NCI-H2227 (cell line): Measurements from ENCODE around the gene GPX2.
A peak's percentile ranks its signal among the peaks of the same experiment; 100 is the strongest.

Experiments
- DNase-seq: peaks from one replicate; lab custom pipeline; 2025; ENCODE audit not compliant: unreplicated experiment; lab: John Stamatoyannopoulos, UW

The GPX2 gene

DNA sequence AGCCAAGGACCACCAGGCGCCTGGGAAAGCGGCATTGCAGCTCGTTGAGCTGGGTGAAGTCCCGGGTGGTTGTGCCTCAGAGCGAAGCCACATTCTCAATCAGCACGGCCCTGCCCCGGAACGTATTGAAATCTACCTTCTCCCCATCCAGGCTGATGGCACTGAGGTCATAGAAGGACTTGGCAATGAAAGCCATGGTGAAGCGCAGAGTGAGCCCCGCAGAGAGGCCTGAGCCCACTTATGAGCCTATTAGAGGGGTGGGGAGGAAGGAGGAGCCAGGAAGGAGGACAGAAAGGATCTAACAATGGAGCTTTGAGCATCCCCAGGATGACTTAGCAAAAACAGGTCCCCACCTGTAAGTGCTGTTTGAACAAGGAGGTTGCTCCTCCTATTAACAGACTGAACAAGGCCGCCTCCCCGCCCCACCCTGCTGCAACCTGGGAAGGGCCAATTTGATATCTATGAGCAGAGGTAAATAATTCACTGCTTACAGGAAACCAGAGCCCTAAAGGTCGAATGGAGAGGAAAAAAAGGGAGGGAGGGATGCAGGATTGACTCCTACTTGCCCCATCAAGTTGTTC lies at the start of gene GPX2:
Gene GPX2 (minus strand): TSS at position 215 of the 581 bp plus-strand sequence. CDS start 19 bp downstream, at position 196.
- DNase-seq: peak; percentile 76

DNA sequence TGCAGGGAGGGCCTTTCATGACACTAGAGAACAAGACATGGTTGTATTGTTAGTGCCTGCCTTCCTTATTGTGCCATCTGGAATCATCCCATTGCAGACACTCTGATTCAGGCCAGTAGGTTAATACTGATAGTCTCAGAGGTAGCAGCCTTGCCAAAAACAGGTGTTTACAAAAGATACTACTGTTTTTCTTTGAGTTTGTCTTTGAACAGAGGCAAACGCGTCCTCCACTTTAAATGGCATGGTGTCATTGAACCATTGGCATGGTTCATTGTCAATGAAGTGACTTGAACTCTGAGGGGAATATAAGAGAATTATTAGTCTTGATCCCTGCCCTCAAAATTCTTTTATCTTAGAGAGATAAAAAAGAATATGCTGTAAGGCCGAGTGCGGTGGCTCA lies 48.4 kb upstream of the GPX2 start:
- DNase-seq: no peak

DNA sequence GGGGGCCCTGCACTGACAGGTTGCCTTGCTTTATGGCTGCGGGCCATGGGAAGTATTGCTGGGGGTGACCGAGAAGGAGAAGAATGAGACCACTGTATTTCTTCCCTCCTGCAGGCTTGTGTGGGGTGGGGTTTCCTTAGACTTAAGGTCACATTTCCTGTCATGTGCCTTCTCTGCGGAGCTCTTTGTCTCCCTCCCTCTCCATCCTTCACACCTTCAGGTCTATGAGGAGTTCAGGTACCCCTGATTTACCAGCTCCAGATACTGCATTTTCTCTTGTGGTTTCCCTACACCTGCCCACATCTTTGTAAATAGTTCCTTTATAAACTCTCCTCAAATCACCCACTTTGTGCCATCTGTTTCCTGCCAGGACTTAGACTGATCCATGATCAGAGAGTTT lies 47.8 kb upstream of the GPX2 start:
- DNase-seq: no peak

DNA sequence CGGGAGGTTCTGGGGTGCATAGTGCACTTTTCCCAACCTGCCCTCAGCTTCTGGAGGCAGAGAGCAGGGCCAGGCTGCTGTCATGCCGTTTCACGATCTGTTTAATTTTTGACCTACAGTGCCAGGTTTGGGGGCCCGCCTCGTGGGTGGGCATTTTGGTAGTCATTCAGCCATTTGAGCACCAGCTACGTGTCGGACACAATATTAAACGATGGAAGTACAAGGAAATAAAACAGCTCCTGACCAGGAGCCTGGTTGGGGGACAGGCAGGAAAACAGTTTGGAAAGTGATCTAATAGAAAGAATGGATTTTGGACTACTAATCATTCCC lies 44.9 kb upstream of the GPX2 start:
- no peak for DNase-seq

DNA sequence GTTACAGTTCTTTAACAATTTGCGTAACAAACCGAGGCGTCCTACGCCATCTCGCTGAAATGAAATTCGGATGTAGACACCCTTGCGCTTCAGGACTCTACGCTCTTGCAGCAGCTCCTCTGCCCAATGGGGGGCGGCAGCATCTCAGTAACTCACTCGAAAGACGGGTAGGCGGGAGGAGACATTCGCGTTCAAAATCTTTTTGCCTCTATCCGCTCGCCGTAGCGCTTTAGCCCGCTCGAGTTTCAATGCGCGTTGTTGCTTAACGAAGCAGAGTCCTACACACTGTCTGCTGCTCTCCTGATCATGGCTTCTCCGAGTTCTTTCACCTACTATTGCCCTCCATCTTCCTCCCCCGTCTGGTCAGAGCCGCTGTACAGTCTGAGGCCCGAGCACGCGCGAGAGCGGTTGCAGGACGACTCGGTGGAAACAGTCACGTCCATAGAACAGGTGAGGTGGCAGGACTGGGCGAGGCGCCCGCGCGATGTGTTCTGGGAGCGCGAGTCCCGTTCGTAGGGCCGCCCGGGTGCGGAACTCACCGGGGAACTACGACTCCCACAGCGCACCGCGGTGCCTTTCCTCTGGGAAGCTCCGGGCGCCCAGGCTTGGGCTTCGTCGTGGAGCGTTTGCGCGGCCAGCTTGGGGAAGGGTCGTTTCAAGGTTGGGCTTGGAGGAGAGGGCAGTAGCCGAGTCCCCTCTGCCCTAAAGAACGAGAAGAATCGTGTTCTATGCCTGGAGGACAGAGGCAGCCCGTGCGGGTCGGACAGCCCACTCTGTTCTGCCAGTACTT lies 44.3 kb upstream of the GPX2 start, which contains the start of gene FNTB:
Gene FNTB (plus strand): TSS at position 248 of the 790 bp plus-strand sequence. CDS start 59 bp downstream, at position 307.
- DNase-seq: peak; percentile 96

DNA sequence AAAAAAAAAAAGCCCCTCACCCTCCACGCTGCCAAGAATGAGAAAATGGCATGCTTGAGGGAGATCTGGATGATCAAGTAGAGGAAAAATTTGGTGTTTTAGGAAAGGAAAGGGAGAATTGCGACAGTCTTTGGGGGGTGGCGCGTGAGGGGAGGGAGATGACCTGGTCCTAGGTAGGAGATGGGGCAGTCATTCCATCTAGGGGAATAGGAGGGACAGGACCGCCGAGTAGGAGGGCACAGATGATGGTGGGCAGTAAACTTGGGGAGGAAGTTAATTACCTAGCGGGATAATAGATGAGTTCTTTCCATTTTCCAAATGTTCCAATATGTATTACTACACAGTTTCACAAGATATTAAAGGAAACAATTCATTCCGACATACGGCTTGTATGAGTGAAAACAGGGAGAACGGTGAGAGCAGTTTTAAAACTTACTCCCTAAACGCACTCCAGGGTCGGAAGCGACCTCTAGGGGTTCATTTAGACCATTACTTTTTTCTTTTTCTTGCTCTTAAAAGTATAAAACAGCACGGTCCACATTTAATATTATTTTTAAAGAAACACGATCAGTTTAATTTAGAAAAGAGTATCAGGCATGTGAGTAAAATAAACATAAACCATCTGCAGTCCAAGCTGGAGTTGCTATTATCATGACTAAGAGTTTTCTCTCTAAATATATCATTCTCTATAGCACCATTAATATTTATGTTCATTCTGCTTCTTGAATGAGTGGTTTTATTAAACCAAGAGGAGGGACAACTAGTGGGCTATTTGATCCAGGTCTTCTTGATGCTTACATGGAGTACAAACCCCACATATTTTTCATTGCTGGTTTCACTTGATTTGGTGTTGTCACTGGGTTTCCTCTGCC lies 41.1 kb upstream of the GPX2 start:
- peak; percentile 35 for DNase-seq

DNA sequence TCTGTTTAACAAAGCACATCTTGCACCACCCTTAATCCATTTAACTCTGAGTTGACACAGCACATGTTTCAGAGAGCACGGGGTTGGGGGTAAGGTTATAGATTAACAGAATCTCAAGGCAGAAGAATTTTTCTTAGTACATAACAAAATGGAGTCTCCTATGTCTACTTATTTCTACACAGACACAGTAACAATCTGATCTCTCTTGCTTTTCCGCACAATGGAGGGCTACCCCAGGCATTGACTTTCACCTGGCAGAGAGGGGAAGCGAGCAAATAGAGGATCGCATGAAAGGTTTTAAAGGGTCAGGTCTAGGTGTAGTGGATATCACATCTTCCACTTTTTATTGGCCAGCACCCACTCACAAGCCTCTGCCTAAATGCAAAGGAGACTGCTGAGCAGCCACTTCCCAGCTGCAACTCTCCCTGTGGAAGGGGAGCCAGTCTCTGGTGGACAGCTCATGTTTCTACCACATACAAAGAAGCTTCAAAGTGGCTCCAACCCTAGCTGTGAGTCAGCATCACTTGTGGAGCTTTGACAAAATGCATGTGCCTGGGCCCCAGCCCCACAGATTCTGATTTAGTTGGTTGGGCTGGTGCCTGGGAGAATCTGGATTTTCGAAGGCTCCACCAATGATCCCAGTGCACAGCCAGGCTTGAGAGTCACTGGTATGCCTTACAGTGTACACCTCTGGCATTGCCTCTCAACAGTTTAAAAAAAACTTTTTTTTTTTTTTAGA lies 37.0 kb upstream of the GPX2 start:
- no peak for DNase-seq

DNA sequence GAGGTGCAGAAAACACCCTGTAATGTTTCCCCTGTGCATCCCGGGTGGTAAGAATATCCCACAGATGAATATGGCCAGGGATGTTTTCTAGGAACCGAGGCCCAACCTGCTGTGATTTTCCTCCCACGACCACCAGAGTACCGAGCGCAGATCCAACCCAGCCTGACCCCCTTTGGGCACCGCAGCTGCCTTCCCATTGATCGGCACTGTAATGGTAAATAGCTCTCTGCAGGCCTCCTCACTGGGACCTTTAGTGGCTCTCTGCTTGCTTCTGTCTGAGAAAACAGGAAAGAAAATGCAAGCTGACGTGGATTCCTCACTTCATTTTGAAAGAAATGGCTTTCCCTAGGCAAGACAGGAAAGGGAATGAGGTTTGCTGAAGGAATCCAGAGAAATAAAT lies 32.0 kb upstream of the GPX2 start:
- DNase-seq: no peak

DNA sequence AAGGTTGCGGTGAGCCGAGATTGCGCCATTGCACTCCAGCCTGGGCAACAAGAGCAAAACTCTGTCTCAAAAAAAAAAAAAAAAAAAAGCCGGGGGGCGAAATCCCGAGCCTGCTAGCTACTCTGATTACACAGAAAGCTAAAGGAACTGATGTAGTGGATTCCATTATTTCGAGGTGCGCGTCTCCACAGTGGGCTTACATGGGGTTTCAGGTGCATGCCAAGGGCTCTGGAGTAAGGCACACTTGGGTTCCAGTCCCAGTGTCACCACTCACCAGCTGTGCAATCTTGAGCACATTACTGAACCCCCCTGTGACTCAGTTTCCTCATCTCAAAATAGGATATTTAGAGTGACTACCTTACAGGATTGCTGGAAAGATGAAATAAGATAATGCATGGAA lies 31.3 kb upstream of the GPX2 start:
- DNase-seq: no peak

DNA sequence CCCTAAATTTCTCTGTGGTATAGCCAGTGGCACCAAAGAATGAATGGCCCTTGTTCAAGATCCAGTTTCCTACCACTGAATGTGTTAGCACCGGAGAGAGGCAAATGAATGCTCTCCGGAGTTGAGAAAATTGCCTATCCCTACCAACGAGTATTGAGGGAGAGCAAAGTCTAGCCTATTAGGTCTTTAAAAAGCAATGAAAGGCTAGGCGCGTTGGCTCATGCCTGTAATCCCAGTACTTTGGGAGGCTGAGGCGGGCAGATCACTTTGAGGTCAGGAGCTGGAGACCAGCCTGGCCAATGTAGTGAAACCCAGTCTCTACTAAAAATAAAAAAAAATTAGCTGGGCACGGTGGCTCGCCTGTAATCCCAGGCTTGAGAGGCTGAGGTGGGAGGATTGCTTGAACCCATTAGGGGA lies 30.5 kb upstream of the GPX2 start:
- DNase-seq: no peak

DNA sequence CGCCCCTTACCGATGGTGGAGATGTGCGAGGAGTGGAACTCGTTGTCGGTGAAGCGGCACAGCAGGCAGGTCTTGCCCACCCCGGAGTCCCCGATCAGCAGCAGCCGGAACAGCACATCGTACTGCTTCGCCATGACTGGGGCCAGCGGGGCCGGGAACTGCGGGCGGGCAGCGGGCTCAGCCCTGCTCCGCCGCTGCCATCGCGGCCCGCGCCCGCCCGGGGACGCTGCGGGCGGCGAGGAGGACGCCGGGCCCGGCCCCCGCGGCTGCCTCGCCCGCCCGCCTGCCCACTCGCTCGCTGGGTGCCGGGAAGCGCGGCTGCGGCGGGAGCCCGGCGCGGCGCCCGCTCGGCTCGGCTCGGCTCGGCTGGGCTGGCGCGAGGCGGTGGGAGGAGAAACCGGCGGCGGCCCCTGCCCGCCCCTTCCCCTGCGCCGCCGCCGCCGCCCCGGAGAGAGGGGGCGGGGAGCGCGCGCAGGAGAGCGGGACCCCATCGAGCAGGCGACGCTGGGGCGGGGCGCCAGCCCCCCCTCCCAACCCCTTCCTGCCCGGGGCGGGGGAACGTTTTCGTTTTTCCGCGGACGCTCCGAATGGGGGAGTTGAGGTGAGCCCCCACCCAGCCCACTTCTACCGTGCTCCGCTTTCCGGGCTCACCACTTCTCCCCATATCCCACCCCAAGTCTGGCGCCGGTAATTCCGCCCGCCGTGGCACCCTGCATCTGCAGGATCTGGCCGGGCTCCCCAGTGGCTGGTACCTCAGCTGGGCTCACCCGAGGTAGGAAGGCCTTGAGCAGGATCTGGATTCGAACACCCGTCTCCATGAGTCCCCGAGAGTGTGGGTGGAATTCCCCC lies 29.6 kb upstream of the GPX2 start, which contains the start of gene RAB15:
Gene RAB15 (minus strand): TSS at position 394 of the 849 bp plus-strand sequence. CDS start 260 bp downstream, at position 134.
- DNase-seq: peak; percentile 65

DNA sequence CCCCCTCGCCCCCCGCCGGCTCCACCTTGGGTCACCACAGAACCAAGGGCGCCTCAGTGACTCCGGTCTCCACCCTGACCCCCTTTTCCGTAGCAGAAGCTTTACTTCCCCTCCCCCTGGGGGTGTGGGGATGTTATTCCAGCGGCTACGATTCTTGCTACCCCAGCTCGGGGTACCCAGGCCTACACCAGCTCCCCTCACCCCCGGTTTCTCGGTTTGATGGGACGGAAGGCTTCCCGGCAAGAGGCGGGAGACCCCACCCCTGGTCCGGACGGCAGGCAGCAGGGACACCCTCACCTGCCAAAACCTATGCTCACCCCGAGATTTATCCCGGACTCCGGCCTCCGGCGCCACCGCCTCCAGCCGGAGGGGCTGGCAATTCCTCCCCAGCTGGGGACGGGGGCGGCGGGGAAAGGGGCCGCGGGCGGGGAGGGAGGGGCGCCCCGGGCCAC lies 29.0 kb upstream of the GPX2 start:
- DNase-seq: no peak

DNA sequence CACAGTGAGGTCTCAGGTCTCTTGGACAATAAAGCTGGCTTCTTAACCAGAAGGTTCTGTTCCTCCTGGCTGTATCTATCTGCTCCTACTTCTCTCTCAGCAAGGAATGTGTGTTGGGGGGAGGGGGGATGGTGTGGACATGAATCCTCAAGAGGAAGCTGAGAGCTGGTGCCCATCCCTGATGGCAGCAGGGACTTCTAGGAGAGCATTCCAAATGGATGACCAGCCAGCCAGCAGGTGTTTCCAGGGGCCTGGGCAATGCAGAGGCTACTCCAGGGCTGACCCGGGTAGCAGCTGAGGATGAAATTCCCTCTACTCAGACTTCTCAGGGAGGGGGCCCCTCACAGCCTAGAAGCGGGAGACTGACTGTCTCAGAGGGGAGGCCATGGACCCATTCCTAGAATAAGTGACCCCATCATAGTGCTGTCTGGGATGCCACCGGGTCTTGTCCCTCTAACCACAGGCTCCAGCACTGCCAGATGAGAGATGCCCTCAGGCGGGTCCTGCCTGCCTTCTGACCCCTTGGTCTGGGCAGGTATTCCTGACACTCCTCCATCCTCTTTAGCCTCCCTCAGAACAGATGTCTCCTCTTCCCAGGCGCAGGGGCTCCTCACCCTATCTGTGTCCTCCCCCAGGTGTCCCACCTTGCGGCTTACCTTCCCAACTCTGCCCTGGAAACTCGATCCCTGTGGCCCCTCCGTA lies 28.4 kb upstream of the GPX2 start:
- no peak for DNase-seq

DNA sequence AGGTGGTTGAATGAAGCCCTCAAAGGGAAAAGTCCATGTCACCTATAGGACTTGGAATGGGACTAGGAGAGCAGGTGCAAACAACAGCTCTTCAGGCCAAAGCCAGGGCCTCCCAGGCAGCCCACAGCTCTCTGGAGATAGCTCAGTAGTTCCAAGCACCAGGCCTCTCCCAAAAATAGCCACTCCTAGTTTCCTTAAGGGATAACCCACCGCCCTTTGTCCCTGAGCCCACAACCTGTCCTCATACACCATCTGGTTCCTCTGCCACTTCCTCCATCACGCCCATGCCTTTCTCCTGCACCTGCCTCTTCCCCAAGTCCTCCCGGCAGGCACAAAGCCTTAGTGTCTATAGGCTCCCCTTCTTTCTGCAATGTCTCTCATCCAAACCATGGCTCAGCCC lies 27.5 kb upstream of the GPX2 start:
- DNase-seq: no peak

DNA sequence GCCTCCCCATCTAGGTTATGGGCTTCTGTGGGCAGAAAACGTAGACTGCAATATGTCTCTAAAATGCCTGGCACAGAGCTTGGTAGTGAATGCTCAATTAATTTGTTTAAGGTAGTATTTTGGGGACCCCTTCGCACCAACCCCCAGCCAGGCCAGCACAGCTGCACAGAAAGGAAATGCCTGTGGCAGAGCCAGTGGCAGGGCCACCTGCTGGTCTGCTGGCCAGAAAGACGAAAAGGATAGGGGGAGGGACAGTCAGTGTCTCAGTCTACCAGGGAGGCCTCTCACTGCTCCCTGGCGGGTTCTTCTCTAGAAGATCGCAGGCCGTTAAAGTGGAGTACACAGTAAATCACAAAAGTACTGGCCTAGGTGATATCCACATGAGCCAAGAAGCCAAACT lies 26.1 kb upstream of the GPX2 start:
- no peak for DNase-seq

DNA sequence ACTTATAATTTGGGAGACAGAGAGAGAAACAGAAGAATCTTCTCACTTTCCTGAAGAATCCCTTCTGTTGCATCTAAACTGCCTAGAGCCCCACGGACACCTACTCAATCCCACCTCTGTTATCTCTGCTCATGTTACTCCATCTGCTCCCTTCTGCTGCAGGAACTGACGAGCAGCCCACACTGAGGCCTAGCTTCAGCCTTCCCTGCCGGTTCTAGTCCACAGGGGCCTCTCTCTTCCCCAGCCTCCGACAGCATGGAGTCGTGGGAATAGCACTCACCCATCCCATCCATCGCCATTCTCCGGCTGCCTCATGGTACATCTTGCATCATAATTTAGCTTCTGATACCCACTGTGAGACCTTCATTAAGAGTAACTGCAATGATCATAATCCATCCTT lies 25.6 kb upstream of the GPX2 start:
- no peak for DNase-seq

DNA sequence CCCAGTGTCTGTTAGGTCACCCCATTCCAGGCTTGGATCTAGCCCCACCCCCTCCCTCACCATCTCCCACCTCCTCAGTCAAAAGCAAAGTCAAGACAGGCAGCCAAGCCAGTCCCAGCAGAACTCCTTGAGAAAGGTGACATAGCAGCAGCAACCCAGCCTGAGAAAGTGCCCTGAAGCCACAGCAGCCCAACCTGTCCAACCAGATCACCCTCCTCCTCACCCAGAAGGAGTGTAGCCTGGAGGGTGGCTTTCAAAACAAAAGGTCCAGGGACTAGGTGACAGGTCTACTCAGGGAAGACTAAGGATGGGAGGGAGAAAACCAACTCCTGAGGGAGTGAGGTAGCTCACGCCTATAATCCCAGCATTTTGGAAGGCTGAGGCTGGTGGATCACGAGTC lies 24.4 kb upstream of the GPX2 start:
- DNase-seq: no peak

DNA sequence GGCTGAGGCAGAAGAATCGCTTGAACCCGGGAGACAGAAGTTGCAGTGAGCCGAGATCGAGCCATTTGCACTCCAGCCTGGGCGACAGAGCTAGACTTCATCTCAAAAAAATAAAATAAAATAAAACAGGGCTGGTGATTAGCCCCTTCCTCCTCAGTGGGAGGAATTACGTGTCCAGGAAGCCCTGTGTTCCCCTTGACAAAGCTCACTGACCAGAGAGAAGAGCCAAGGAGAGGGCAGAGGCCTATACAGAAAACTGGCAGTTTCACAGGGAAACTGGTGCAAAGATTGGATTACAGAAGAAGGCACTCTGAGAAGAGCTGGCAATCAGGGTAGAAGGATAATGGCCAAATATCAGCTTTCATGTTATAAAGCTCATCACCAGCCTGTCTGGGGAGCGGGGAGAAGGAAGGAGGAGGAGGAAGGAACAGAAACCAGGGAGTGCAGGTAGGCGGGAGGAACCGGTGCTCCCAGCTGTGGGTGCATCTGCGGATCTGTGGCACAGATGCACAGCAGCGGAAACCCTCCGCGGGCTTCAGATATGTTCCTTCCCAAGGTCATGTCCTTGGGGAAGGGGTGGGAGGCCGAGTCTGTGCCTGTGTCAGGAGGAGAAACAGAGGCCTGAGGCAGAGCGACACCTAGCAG lies 22.9 kb upstream of the GPX2 start:
- DNase-seq: no peak

DNA sequence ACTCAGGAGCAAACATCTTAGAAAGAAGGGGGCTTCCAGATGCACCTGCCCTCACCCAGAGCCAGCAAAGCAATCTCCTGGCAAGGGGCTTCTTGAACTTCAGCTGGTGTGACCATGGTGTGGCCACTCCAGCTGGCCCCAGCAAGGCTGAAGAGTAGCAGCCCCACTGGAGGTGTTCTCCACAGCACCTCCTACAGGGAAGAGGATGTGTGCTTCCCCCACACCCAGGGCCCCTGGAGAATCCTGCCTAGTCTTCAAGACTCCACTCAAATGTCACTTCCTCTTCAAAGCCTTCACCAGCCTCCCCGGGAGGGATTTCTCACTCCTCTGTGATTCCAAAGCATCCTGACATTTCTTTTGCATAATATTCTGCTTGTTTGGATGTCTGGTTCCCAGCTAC lies 21.1 kb upstream of the GPX2 start:
- DNase-seq: no peak
